Stromal cell of bone marrow (primary cell): ENCODE data around the gene IRF5.
"Not testable (repeated sequence)": the region's sequence is repeated elsewhere in the genome, so short reads cannot be mapped to it uniquely, and the experiment has no call there.

Experiments
- DNase-seq: peaks from one replicate; pipeline ENCODE4 v3.0.0-alpha.2; 2012; ENCODE audit warnings: low read depth

Gene IRF5

GRCh38 chr7:128906766-128907559 lies 30.8 kb upstream of the IRF5 start:
- no peak for DNase-seq

GRCh38 chr7:128908750-128909624 lies 28.7 kb upstream of the IRF5 start:
- DNase-seq = no peak

GRCh38 chr7:128909625-128910568 lies 27.8 kb upstream of the IRF5 start:
- DNase-seq = no peak

- DNase-seq = no peak
Measured at GRCh38 chr7:128910569-128910945, 27.2 kb upstream of the IRF5 start, which contains the start of gene KCP. KCP (minus strand) TSS chr7:128910709; CDS start chr7:128910676, 33 bp downstream.

GRCh38 chr7:128911423-128912031 lies 26.2 kb upstream of the IRF5 start:
- no peak for DNase-seq

GRCh38 chr7:128912281-128912680 lies 25.4 kb upstream of the IRF5 start:
- DNase-seq = no peak

GRCh38 chr7:128912709-128913495 lies 24.8 kb upstream of the IRF5 start:
- DNase-seq = not testable (repeated sequence)

GRCh38 chr7:128913870-128914565 lies 23.7 kb upstream of the IRF5 start:
- no peak for DNase-seq

- no peak for DNase-seq
Measured at GRCh38 chr7:128914566-128915151, 23.1 kb upstream of the IRF5 start.

GRCh38 chr7:128915271-128915819 lies 22.4 kb upstream of the IRF5 start:
- no peak for DNase-seq

GRCh38 chr7:128915841-128916642 lies 21.7 kb upstream of the IRF5 start:
- no peak for DNase-seq

- DNase-seq = no peak
Measured at GRCh38 chr7:128916643-128916915, 21.1 kb upstream of the IRF5 start.

- no peak for DNase-seq
Measured at GRCh38 chr7:128917122-128917521, 20.6 kb upstream of the IRF5 start.

- no peak for DNase-seq
Measured at GRCh38 chr7:128918016-128918665, 19.6 kb upstream of the IRF5 start.

- DNase-seq = no peak
Measured at GRCh38 chr7:128919241-128919640, 18.5 kb upstream of the IRF5 start.

GRCh38 chr7:128919881-128920799 lies 17.6 kb upstream of the IRF5 start:
- DNase-seq = no peak

- DNase-seq = no peak
Measured at GRCh38 chr7:128920913-128921582, 16.7 kb upstream of the IRF5 start.
